HEK293 (cell line): Measurements from ENCODE around the gene FGD6.

Experiments used
- CTCF ChIA-PET: fragments of 350-600 bp; formaldehyde crosslinking; extraction: SDS; loops from one replicate; lab custom pipeline; 2021; ENCODE audit warnings: antibody characterized with exemption; lab: Yijun Ruan, JAX
- POLR2A ChIA-PET: fragments of 300-600 bp; formaldehyde crosslinking; extraction: SDS; loops from one replicate; lab custom pipeline; 2020; ENCODE audit warnings: antibody characterized with exemption, inconsistent platforms; lab: Yijun Ruan, JAX
- H3K27ac ChIP-seq: fragments of 200-500 bp; sonication (Bioruptor generic); 2 replicates; pipeline ENCODE4 v1.5.1; 2014; ENCODE audit warnings: low read depth, low read length, control low read depth, inconsistent platforms; ENCODE audit errors: extremely low read depth
- H3K36me3 ChIP-seq, 2 experiments: fragments of 200-500 bp in 1 of 2; sonication (Bioruptor generic) in 1 of 2; 1 replicate in 1 of 2; 2 replicates in 1 of 2; pipeline ENCODE4 v1.5.1; 2014 to 2017; ENCODE audit warnings: inconsistent platforms in 2 of 2, low read length in 2 of 2; ENCODE audit not compliant: control insufficient read depth in 2 of 2, insufficient read depth in 1 of 2
- H3K4me1 ChIP-seq: fragments of 200-500 bp; sonication (Bioruptor generic); 2 replicates; pipeline ENCODE4 v1.5.1; 2014; ENCODE audit warnings: mild to moderate bottlenecking, low read length, inconsistent platforms; ENCODE audit not compliant: control insufficient read depth, insufficient read depth
- H3K4me3 ChIP-seq: 2 replicates; pipeline ENCODE4 v1.5.1; 2011; ENCODE audit warnings: low read depth, mild to moderate bottlenecking, control low read depth, low read length, moderate library complexity
- H3K9me3 ChIP-seq: fragments of 200-500 bp; sonication (Bioruptor generic); 2 replicates; pipeline ENCODE4 v1.5.1; 2014; ENCODE audit warnings: low read depth, low read length, inconsistent platforms; ENCODE audit not compliant: control insufficient read depth, insufficient read depth
- KLF10 ChIP-seq: fragments of 450-650 bp; IDR thresholded peaks from 2 replicates; pipeline ENCODE4 v1.5.1; 2018; ENCODE audit warnings: missing biosample characterization, mild to moderate bottlenecking, missing genetic modification characterization
- MZF1 ChIP-seq: fragments of 450-650 bp; formaldehyde crosslinking; IDR thresholded peaks from 2 replicates; pipeline ENCODE4 v1.5.1; 2017; ENCODE audit warnings: missing biosample characterization, missing genetic modification characterization, borderline replicate concordance
- RBAK ChIP-seq: fragments of 450-650 bp; formaldehyde crosslinking; IDR thresholded peaks from 2 replicates; pipeline ENCODE4 v1.5.1; 2016; ENCODE audit warnings: missing biosample characterization, missing genetic modification characterization
- SCRT1 ChIP-seq: fragments of 450-650 bp; formaldehyde crosslinking; IDR thresholded peaks from 2 replicates; pipeline ENCODE4 v1.5.1; 2016; ENCODE audit warnings: missing biosample characterization, missing genetic modification characterization, borderline replicate concordance
- ZBTB11 ChIP-seq: fragments of 450-650 bp; formaldehyde crosslinking; conservative IDR thresholded peaks from 2 replicates; pipeline ENCODE4 v1.5.1; 2016; ENCODE audit warnings: low read depth, missing biosample characterization, missing genetic modification characterization
- ZBTB49 ChIP-seq: fragments of 450-650 bp; formaldehyde crosslinking; IDR thresholded peaks from 2 replicates; pipeline ENCODE4 v1.5.1; 2016; ENCODE audit warnings: missing biosample characterization, missing genetic modification characterization, low read depth
- ZBTB8A ChIP-seq: fragments of 450-650 bp; formaldehyde crosslinking; IDR thresholded peaks from 2 replicates; pipeline ENCODE4 v1.5.1; 2016; ENCODE audit warnings: missing biosample characterization, missing genetic modification characterization
- ZFP41 ChIP-seq: fragments of 450-650 bp; formaldehyde crosslinking; IDR thresholded peaks from 2 replicates; pipeline ENCODE4 v1.5.1; 2016; ENCODE audit warnings: missing biosample characterization, missing genetic modification characterization, borderline replicate concordance
- ZNF138 ChIP-seq: fragments of 450-650 bp; formaldehyde crosslinking; IDR thresholded peaks from 2 replicates; pipeline ENCODE4 v1.5.1; 2016; ENCODE audit warnings: missing biosample characterization, missing genetic modification characterization, borderline replicate concordance
- ZNF19 ChIP-seq: fragments of 450-650 bp; formaldehyde crosslinking; IDR thresholded peaks from 2 replicates; pipeline ENCODE4; 2016; ENCODE audit warnings: missing biosample characterization, missing genetic modification characterization, low read depth
- ZNF239 ChIP-seq: fragments of 450-650 bp; formaldehyde crosslinking; IDR thresholded peaks from 2 replicates; pipeline ENCODE4 v1.5.1; 2016; ENCODE audit warnings: missing biosample characterization, missing genetic modification characterization
- ZNF274 ChIP-seq, 2 experiments: fragments of 200-500 bp in 1 of 2; fragments of 450-650 bp in 1 of 2; sonication (Bioruptor generic) in 1 of 2; formaldehyde crosslinking in 1 of 2; IDR thresholded peaks; 2 replicates each; pipeline versions ENCODE4 v1.5.1 to v1.6.1; 2014 to 2016; ENCODE audit warnings: borderline replicate concordance in 1 of 2, inconsistent platforms in 1 of 2, low read length in 1 of 2, missing biosample characterization in 1 of 2, missing genetic modification characterization in 1 of 2
- ZNF311 ChIP-seq: fragments of 450-650 bp; formaldehyde crosslinking; IDR thresholded peaks from 2 replicates; pipeline ENCODE4 v1.5.1; 2017; ENCODE audit warnings: missing biosample characterization, missing genetic modification characterization, borderline replicate concordance
- ZNF350 ChIP-seq: fragments of 450-650 bp; formaldehyde crosslinking; IDR thresholded peaks from 2 replicates; pipeline ENCODE4 v1.5.0; 2017; ENCODE audit warnings: missing biosample characterization, mild to moderate bottlenecking, missing genetic modification characterization
- ZNF510 ChIP-seq: fragments of 450-650 bp; formaldehyde crosslinking; IDR thresholded peaks from 2 replicates; pipeline ENCODE4 v1.5.1; 2018; ENCODE audit warnings: mild to moderate bottlenecking, missing genetic modification characterization, missing biosample characterization; ENCODE audit not compliant: insufficient replicate concordance
- ZNF549 ChIP-seq: fragments of 450-650 bp; IDR thresholded peaks from 2 replicates; pipeline ENCODE4 v1.5.1; 2018; ENCODE audit warnings: missing biosample characterization, missing genetic modification characterization, mild to moderate bottlenecking, inconsistent platforms, moderate library complexity
- ZNF555 ChIP-seq: fragments of 450-650 bp; formaldehyde crosslinking; conservative IDR thresholded peaks from 2 replicates; pipeline ENCODE4 v1.5.1; 2017; ENCODE audit warnings: missing biosample characterization, mild to moderate bottlenecking, missing genetic modification characterization, inconsistent platforms
- ZNF585B ChIP-seq: fragments of 450-650 bp; formaldehyde crosslinking; IDR thresholded peaks from 2 replicates; pipeline ENCODE4 v1.5.1; 2016; ENCODE audit warnings: missing biosample characterization, missing genetic modification characterization
- ZNF600 ChIP-seq: fragments of 450-650 bp; formaldehyde crosslinking; IDR thresholded peaks from 2 replicates; pipeline ENCODE4 v1.5.1; 2016; ENCODE audit warnings: missing biosample characterization, missing genetic modification characterization
- ZNF623 ChIP-seq: fragments of 450-650 bp; formaldehyde crosslinking; IDR thresholded peaks from 2 replicates; pipeline ENCODE4 v1.5.1; 2016; ENCODE audit warnings: missing biosample characterization, missing genetic modification characterization
- ZNF747 ChIP-seq: fragments of 450-650 bp; formaldehyde crosslinking; IDR thresholded peaks from 2 replicates; pipeline ENCODE4 v1.5.1; 2016; ENCODE audit warnings: missing biosample characterization, missing genetic modification characterization
- ZNF76 ChIP-seq: fragments of 450-650 bp; formaldehyde crosslinking; IDR thresholded peaks from 2 replicates; pipeline ENCODE4; 2016; ENCODE audit warnings: low read depth, missing biosample characterization, missing genetic modification characterization, borderline replicate concordance
- ZNF837 ChIP-seq: fragments of 450-650 bp; formaldehyde crosslinking; IDR thresholded peaks from 2 replicates; pipeline ENCODE4 v1.5.1; 2016; ENCODE audit warnings: missing biosample characterization, missing genetic modification characterization

Gene FGD6

GRCh38 chr12:95231190-95231589, 13.9 kb upstream of the FGD6 start:
- CTCF ChIA-PET = interaction anchor here (0.7 to 1.0 kb wide), 3 partner anchors 13 to 114 kb away, joined by 3 read pairs; no protein-coding TSS in a partner anchor
- H3K9me3 ChIP-seq = no peaks in the 10 kb centered on the region
- peak; percentile 26; the same call in 1 of the 2 replicates for TF ChIP-seq ZBTB8A
- TF ChIP-seq ZNF747 (tag by site-specific recombination) = no peak
- TF ChIP-seq ZNF600 (tag by site-specific recombination) = no peak
- no peak for TF ChIP-seq MZF1
- no peak for TF ChIP-seq SCRT1 (tag by site-specific recombination)
- peak; percentile 70 for TF ChIP-seq KLF10 (tag by site-specific recombination)
- no peak for TF ChIP-seq ZNF549 (tag by site-specific recombination)
- TF ChIP-seq, all 188 proteins: peak for 2
- peaks cover 4 to 7% of the 10 kb centered on the region in 2 experiments; a peak in 2 of 3 replicates for H3K36me3 ChIP-seq
- POLR2A ChIA-PET = interaction anchor here (1.6 kb wide), 1 partner anchor 14 kb away, joined by 6 read pairs; the partner anchor contains the start of genes FGD6 and VEZT
- no peak overlapping the region for H3K27ac ChIP-seq
- no peak overlapping the region for H3K4me3 ChIP-seq
- peaks cover 13% of the 10 kb centered on the region for H3K4me1 ChIP-seq

- ChIA-PET POLR2A (interaction anchor here (0.6 to 1.6 kb wide), 2 partner anchors 10 to 13 kb away, joined by 4 to 6 read pairs; partner anchors contain the start of genes FGD6 and VEZT), CTCF (interaction anchor here (0.7 to 0.8 kb wide), 2 partner anchors 517 to 768 kb away, joined by 4 to 5 read pairs; no protein-coding TSS in a partner anchor)
- TF ChIP-seq RBAK (tag by site-specific recombination) (no peak), ZNF239 (tag by site-specific recombination) (no peak), ZBTB11 (tag by site-specific recombination) (no peak), ZNF350 (tag by site-specific recombination) (no peak), ZBTB49 (tag by site-specific recombination) (no peak), ZNF555 (no peak), ZNF311 (tag by site-specific recombination) (no peak), ZNF76 (tag by site-specific recombination) (no peak), ZNF837 (tag by site-specific recombination) (no peak), ZNF510 (tag by site-specific recombination) (no peak), ZNF274 (IDR thresholded peaks at IDR 0.05; ENCODE audit: low read length) (no peak), ZNF274 (tag by site-specific recombination; IDR thresholded peaks at IDR 0.05; ENCODE audit: borderline replicate concordance) (no peak), ZNF623 (tag by site-specific recombination) (no peak), ZNF19 (tag by site-specific recombination) (no peak), ZNF585B (tag by site-specific recombination) (no peak), ZNF138 (tag by site-specific recombination) (no peak), ZFP41 (tag by site-specific recombination) (no peak)
- H3K4me1 ChIP-seq = peaks cover 13% of the 10 kb centered on the region
- H3K27ac ChIP-seq = no peak overlapping the region
- peaks cover 6 to 7% of the 10 kb centered on the region in 2 experiments; a peak in 2 of 3 replicates for H3K36me3 ChIP-seq
- no peak overlapping the region for H3K4me3 ChIP-seq
- no peaks in the 10 kb centered on the region for H3K9me3 ChIP-seq
Observed at GRCh38 chr12:95230313-95230712, 13.0 kb upstream of the FGD6 start.
